IPS DF 4.7 (cell line): Measurements from ENCODE around the gene PDIA6.
"Not testable (repeated sequence)": the region's sequence is repeated elsewhere in the genome, so short reads cannot be mapped to it uniquely, and the experiment has no call there.

ENCODE experiments used
- DNase-seq: peaks from one replicate; pipeline ENCODE4 v3.0.0-alpha.2; 2013; ENCODE audit warnings: low spot score; ENCODE audit errors: extremely low read depth

Gene PDIA6

DNA sequence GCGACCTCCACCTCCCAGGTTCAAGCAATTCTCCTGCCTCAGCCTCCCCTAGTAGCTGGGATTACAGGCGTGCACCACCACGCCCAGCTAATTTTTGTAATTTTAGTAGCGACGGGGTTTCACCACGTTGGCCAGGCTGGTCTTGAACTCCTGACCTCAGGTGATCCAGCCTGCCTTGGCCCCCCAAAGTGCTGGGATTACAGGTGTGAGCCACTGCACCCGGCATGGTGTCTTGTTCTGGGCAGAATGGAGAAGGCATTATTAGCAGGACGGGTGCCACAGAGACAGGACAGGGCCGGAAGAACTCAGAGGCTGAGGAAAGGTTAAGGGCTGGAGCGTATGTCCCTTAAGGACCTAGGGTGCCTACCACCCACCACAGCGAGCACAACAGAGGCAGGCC is 31.8 kb downstream of the PDIA6 start:
- not testable (repeated sequence) for DNase-seq

DNA sequence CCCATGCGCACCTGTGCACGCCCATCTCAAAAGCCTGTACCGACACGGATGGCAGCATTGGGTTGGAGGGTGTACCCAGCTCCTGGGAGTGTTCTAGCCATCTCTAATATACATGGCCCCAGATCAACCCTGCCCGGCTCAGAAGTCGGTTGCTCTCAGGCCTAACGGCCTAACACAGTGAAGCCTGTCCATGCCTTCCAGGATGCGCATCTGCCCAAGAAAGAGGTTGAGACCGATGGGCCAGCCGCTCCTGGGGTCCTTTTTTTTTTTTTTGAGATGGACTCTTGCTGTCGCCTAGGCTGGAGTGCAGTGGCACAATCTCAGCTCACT is 32.1 kb downstream of the PDIA6 start:
- DNase-seq, result no peak

DNA sequence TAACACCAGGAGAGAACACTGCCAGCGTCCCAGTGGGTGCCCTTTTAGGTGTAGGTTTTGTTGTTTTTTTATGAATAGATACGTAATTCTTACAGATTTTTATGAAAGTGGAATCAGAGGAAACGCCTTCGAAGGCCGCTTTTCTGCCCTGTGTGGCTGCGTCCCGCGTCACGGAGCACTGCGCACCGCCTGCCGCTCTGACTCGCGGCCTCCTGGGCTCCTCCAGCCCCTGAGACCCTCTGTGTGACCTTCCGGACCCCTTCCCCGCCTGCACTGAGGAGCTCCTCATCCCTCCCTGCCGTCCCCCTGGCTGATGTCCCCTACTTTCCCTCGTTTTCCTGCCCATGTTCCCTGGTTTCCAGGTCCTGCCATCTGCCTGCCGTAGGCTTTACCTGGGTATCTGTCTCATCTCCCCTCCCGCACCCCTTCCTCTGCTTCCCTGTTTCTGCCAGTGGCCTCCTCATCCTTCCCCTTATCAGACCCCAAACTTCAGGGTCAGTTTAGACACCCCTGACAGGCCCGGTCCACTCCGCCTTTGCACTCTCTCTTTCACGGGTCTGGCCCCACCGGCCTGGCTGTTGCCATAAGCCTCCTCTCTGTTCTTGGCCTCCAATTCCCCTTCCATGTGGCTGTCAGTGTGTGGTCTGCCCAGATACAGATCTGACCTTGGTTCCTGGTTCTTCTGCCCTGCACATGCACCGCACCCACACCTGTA is 32.7 kb downstream of the PDIA6 start:
- DNase-seq, result no peak

DNA sequence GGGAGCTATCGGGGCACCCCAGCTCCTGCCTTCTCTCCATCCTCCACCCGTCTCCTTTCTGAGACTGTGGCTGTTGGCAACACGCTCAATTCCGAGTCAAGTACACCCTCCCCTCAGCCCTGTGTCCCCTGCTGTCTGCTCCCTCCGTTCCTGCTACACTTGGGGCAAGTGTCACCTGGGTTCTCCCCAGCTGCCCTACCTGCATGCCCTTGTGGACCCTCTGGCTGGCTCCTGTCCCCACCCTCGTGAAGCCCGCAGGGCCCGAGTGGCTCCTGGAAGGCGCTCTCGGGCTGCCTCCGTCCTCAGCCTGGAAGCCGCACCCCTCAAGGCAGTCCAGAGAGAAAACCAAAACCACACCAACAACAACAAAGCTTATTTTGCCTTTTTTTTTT is 33.9 kb downstream of the PDIA6 start:
- no peak for DNase-seq

DNA sequence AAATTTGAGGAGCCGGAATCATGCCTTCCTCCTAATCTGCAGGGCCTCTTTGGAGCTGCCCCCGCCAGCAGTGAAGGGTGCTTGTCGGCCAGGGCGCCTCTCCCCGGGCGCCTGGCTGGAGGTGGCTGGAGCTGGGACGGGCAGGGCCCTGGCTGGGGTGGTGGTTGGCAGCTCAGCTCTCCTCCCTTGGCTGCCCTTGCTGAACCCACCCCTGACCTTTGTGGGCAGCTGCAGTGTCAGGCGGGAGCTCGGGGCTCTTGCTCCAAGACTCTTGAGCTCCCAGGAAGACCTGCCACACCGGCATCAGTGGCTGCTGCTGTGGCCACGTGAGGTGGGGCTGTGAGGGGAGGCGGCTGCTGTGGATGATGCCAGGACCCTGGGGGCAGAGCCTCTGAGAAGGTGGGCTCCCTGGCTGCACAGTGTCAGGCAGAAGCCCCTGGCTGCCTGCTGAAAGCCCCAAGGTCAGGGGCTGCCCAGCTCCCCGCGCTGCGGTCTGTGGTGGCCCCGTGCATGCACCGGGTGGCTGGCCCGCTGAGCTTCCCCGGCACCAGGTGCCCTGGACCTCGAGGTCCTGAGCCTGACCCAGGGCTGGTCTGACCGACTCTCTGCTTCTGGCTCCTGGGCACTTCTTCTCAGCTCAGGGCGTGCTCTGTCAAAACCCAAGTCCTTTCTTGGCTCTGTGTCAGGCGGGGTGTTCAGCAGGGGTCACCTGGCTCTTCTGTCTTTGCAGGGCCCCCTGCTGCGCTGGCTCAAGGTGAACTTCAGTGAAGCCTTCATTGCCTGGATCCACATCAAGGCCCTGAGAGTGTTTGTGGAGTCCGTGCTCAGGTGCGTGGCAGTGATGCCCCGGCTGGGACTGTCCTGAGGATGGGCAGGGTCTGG is 34.5 kb downstream of the PDIA6 start:
- DNase-seq, result no peak

DNA sequence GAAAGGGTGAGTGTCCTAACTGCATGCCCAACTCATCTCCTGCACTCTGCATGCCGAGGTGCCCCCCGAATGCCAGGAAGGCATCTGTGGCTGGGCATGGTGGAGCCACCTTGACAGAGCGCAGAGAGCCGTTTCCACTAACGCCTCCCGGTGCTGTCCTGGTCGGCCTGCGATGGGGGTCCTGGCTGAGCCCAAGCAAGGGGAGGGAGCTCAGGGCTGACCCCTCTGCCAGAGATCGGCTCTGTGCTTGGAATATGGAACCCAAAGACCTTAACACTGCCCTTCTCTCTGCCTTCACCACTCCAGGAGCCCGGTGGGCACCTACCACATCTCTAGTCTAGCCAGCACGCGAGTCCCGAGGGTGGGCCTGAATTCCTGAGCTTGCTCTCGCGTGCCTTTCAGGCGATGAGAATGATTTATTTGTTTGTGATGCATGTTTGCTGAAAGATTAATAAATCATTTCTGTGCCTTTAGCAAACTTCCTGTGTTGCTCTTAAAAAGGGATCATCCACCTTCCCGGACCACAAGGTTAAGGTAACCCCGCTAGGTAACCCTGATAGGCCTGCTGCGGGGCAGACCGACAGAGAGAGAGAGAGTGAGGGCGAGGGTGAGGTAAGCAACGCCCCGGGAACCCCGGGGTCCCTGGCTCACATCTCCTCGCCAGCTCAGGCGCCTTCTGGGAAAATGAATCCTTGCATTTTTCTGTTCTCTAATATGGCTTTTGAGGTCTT is 35.3 kb downstream of the PDIA6 start:
- no peak for DNase-seq

DNA sequence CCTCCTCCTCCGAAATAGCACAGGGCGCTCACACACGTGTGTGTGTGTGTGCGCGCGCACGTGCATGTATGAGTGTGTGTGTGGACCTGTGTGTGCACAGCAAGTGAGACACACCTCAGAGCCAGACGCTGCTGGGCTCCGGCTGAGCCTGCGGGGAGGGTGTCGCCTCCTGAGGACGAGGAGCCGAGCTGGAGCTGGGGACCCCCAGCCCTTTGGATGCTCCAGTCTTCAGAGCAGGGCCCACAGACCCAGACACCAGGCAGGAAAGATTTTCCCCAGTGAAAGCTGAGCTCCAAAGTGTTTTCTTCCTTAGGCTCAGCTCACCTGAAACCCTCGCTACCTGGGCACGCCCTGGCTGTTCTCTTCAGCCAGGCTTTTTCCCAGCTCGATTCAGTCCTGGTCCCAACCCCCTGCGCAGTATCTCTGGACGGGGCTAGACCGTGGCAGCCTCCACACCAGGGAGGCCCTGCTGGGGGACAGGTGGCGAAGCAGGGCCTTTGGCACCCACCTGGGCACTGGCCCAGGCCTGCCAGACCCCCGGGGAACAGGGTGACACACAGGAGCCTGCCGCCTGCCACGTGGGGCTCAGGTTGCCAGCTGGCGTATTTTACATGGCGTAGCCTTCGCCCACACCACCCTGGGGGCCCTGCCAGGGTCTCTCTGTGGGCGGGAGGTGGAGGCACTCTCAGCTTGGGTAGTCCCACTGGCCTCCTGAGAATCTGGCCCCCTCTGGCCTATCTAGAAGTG is 36.2 kb downstream of the PDIA6 start:
- no peak for DNase-seq

DNA sequence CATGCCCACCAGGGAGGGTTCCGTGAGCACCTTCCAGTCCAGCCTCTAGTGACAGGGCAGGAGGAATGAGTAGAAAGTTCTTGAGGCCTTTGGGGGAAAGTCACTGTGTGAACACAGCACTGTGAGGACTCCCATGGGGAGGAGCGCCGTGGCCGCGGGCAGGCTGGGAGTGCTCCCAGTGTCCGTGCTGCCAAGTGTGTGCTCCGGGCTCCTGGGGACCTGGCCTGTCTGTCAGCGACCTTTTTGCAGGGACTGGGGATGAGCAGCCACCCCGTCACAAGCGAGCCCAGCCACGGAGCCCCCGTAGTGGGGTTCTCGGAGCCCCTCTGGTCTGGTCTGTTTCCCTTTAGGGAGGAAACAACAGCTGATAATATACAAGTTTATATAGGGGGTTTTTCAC is 36.8 kb downstream of the PDIA6 start:
- DNase-seq, result no peak

DNA sequence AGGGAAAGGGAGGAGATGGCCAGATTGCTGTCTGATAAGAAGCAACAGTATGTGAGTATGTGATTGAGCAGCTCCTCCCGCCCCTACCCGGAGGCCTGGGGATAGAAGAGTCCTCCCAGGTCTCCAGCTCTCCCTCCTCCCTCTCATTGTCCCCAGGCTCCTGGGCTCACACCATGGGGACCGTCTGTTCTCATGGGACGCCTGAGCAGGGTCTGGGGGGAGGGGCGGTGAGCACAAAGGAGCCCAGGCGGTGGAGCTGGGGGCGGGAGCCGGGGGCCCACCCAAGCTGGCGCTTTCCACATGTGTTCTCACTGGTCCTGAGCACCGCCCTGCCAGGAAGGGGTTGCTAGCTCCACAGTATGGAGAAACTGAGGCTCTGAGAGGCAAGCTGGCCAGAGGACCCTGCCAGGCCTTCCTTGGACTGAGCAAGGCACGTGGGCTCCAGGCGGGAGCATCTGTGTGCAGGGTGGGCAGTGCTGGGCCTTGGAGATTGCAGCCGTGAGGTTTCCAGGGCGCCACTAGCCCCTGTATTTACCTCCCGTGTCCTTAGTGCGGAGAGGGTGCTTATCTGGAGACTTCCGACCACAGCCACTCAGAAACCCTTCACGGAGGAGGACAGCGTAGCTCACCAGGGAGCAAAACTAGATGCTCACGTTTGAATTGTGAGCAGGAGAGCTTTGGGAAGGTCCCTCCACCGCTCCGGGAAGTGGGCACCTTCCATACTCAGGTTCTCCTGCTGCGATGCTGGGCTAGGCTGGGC is 37.4 kb downstream of the PDIA6 start:
- no peak for DNase-seq

DNA sequence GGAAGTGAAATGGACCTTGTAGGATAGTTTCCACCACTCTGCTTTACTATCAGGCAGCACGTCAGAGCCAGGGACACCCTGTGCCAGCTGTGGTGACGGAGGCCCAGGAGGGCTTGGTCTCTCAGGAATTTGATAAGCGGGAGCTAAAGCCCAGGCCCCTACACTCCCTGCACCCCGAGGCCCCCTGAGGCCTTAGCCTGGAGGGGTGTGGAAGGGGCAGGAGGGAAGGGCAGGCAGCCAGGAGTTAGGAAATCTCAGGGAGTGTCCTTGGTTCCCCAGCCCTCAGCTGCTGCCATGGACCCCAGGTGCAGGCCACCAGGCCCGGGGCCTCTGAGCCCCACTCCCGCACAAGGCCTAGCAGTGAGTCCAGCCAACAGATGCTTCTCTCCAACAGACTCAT is 38.2 kb downstream of the PDIA6 start:
- no peak for DNase-seq

DNA sequence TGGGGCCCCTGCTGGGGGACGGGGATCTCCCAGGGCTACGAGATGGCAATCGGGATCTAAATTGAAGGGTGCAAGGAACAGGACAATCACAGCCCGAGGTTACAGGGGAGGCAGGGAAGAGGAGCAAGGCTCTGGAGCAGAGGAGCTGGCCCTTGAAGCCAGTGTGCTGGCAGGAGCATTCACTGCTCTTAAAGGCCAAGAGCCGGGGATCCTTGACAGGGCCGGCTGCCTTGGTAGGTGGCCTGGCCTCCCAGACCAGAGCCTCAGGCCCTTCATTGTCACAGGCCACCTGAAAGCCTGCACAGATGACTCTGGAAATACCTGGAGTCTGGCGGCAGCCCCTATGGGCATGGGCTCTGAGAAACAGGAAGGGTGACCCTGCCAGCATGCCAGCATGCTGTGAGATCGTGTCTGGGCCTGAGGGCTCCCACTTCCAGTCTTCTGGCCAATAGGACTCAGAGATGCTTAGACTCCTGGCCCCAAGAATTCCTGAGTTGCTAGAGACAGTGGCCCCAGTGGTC is 38.7 kb downstream of the PDIA6 start:
- no peak for DNase-seq

DNA sequence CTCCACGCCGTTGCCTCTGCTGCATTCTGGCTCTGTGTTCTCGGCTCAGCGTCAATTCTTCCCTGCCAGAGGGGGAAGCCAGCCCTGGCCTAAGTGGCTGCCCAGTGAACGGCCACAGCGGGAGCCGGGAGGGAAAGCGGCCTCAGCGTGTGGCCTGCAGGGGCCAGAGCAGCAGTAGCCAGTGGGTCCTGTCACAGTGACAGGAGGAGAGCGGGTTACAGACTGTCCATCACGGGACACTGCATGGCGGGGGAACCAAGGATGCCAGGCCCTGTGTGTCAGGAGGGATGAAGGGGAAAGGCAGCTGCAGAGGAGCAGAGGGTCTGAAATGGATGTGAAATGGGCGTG is 39.7 kb downstream of the PDIA6 start:
- DNase-seq, result no peak

DNA sequence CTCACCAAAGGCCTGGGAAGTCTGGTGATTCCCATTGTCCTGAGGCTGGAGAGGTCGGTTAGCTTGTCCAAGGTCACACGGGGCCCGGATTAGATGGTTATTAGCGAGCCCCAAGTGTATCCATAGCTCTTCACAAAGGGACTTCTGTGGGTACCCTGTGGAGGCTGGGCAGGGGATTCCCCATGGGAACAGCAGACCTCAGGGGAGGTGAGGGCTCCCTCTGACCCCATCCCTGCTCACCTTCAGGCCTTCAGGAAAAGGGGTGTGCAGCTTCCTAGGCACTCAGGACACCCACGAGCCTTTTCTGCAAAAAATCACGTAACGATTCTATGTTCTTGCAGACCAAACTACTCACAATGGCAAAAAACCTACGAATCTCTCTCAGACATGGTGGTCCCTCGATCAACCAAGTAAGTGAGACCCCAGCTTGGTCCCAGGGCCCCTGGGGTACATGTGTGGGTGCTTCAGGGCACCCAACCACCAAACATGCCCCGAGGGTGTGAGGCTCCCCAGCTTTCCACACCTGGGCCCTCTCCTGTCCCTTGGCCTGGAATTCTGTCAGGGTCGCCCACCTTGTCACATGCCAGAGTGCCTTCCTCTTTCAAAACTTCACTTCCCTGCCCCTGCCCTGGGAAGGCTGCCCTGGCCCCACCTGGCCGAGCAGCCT is 40.3 kb downstream of the PDIA6 start:
- no peak for DNase-seq

DNA sequence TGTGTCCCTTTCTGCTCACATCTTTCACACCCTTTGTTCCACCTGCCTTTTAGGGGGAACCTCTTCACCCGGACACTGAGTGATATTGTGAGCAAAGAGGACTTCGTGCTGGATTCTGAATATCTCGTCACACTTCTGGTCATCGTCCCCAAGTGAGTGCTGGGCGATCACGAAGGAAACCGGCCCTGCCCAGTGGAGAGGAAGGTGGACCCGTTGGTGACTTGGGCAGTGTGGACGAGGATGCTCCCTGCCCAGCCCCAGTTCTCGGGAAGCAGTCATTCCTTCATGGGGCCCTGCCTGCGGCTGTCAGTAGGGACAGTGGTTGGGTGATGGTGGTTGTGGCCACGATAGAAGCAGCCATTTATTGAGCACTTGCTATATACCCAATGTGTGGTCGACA is 40.8 kb downstream of the PDIA6 start:
- DNase-seq, result no peak

DNA sequence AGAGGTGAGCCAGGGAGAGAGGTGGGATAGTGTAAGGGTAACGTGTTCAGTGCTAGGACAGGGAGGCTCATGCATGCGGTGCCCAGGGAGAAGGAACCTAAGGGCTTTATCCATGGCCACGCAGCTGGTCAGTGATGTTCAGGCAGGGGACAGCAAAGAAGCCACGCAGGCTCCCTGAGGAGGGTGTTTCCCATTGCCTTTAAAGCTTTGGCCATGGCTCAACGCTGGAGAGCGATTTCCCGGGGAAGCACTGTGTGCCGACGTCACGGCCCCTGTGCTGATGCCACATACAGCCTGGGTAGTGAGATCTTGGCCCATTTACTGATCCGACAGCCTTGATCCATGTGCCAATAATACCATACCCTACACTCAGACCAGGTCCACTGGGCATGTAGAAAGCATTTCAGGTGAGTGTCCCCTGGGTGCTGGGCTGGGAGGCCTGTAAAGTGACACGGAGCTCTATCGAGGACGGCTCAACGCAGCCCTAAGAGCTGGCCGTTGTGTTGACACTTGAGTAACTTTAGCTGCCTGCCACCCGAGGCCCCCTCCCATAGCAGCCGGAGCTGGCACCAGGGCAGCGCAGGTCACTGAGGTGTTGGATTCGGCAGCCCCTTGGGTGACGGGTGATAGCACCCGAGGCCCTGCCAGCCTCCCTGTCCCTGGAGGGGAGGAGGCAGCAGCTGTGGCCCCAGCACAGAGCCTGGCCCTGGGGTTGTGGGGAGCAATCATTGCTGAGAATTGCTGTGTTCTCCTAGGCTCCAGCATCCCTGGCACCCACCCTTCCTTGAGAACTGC is 41.4 kb downstream of the PDIA6 start:
- DNase-seq, result no peak

DNA sequence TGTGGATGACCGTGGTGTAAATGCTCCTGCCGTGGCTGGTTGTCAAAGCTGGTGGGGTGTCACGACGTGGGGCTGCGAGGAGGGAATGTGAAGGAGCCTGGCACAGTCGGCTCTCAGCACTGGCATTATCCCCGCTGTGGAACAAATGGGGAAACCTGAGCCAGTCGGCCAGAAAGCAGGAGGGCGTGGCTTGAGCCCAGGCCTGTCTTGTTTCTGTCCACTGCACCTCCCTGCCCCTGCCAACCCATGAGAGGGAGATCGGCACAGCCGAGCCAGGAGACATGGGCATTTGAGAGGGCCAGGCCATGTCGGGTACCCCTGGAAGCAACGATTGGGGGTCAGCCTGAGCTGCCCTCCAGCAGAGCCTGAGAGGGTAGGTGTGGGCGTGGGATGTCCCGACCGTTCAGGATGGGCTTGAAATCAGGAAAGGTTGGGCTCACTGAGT is 44.5 kb downstream of the PDIA6 start:
- no peak for DNase-seq

DNA sequence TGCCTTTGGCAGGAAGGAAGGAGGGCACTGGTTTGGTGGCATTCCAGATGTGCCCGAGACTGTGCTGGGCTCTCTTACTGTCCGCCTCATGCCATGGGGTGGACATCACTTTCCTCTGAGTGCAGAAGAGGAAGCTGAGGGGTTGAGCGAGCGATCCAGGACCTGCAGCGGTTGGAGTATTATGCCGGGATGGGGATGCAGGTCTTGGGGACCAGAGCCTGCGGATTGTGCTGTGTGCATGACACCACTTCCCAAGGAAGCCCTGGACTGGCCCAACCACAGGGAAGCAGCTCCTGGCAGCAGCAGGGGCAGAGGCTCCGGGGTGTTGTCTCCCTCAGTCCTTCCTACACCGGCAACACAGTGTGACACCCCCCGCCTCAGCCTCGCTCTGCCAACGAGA is 46.7 kb downstream of the PDIA6 start:
- no peak for DNase-seq

DNA sequence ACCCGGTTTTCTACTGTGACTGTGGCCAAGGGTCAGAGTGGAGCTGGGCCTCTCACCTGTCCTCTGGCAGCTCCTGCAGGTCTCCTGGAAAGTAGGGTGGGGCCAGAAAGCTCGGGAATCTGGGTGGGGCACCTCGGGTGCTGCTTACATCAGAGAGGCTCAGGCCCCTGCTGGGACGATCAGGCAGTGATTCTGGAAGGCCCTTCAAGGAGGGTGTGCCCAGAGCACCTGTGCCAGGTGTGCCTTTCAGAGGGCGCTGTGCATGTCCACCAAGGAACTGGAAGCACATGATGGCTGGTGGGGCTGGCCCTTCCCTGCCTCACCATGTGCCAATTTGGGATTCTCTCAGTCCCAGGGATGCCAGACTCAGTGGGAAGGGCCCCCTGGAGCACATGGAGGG is 47.1 kb downstream of the PDIA6 start:
- no peak for DNase-seq

DNA sequence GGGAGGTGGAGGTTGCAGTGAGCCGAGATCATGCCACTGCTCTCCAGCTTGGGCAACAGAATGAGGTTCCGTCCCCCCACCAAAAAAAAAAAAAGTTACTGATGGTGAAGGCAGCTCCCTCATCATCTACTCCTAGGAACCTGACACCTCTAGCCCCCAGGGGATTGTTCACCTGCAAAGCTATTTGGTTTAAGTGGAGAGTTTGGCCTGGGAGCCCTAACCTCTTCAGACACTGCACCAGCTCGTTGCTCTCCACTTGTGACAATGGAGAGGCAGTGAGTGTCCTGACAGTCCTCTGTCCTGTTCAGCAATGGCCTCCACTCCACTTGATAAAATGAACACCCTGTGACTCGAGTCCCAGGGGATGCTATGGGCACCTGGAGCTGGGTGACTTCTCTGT is 47.7 kb downstream of the PDIA6 start:
- DNase-seq, result no peak
